KMS-11 (cell line): ENCODE measurements around the gene COPB2.

Source experiments
- H2AFZ ChIP-seq: fragments of 200-600 bp; sonication (generic); 2 replicates; pipeline ENCODE4 v1.6.1; 2016; ENCODE audit warnings: antibody characterized with exemption, mixed run types, low read depth
- H3K27ac ChIP-seq: fragments of 200-600 bp; sonication (generic); 2 replicates; pipeline ENCODE4 v1.6.1; 2016; ENCODE audit warnings: mild to moderate bottlenecking, mixed run types
- H3K27me3 ChIP-seq: fragments of 200-600 bp; sonication (generic); 2 replicates; pipeline ENCODE4 v1.6.1; 2017; ENCODE audit warnings: mild to moderate bottlenecking, low read depth, mixed run types, moderate library complexity; ENCODE audit not compliant: insufficient read depth
- H3K36me3 ChIP-seq: fragments of 200-600 bp; sonication (generic); 2 replicates; pipeline ENCODE4 v1.6.1; 2017; ENCODE audit warnings: mild to moderate bottlenecking, mixed run types; ENCODE audit not compliant: insufficient read depth
- H3K4me1 ChIP-seq: fragments of 200-600 bp; sonication (generic); 2 replicates; pipeline ENCODE4 v1.6.1; 2016; ENCODE audit warnings: mild to moderate bottlenecking, low read depth, mixed run types; ENCODE audit not compliant: poor library complexity, severe bottlenecking
- H3K4me2 ChIP-seq: fragments of 200-600 bp; sonication (generic); 2 replicates; pipeline ENCODE4 v1.7.0; 2016; ENCODE audit warnings: mild to moderate bottlenecking, mixed run types
- H3K4me3 ChIP-seq: fragments of 200-600 bp; sonication (generic); IDR thresholded peaks from 2 replicates; pipeline ENCODE4 v1.6.1; 2017; ENCODE audit warnings: low read depth, low read length, mixed read lengths; ENCODE audit not compliant: insufficient read depth
- H3K79me2 ChIP-seq: fragments of 200-600 bp; sonication (generic); 2 replicates; pipeline ENCODE4 v1.6.1; 2016; ENCODE audit warnings: low read depth, mixed run types; ENCODE audit not compliant: insufficient read depth
- H3K9ac ChIP-seq: fragments of 200-600 bp; sonication (generic); 2 replicates; pipeline ENCODE4 v1.6.1; 2016; ENCODE audit warnings: mild to moderate bottlenecking, mixed run types
- H4K20me1 ChIP-seq: fragments of 200-600 bp; sonication (generic); 2 replicates; pipeline ENCODE4 v1.6.1; 2016; ENCODE audit warnings: mild to moderate bottlenecking, mixed run types; ENCODE audit not compliant: insufficient read depth
- CTCF ChIP-seq: fragments of 200-600 bp; sonication (generic); conservative IDR thresholded peaks from 2 replicates; pipeline ENCODE4 v1.6.1; 2017; ENCODE audit warnings: low read depth, mild to moderate bottlenecking, antibody characterized with exemption, low read length, moderate library complexity, mixed read lengths

The COPB2 gene

GRCh38 chr3:139389552-139390368 is at the start of gene COPB2:
TSS of gene COPB2 (minus strand) at chr3:139389647. CDS start at chr3:139389550, 97 bp downstream.
- H3K36me3 ChIP-seq = no peaks in the 10 kb centered on the region; the same call in 1 of the 2 replicates
- H3K27ac ChIP-seq = peak within 1 kb of the TSS; percentile 89
- H3K4me2 ChIP-seq = peak within 1 kb of the TSS; percentile 84
- TF ChIP-seq CTCF = no peak
- no peaks in the 10 kb centered on the region for H4K20me1 ChIP-seq
- peak within 1 kb of the TSS; percentile 90 for H2AFZ ChIP-seq
- peaks cover 57% of the 10 kb centered on the region for H3K79me2 ChIP-seq
- H3K4me1 ChIP-seq = peaks cover 20% of the 10 kb centered on the region
- H3K27me3 ChIP-seq = no peaks in the 10 kb centered on the region
- H3K9ac ChIP-seq = peak within 1 kb of the TSS; percentile 93
- H3K4me3 ChIP-seq = peak within 1 kb of the TSS; percentile 91

- H3K27ac ChIP-seq = no peak overlapping the region
- TF ChIP-seq CTCF = no peak
- no peak overlapping the region for H2AFZ ChIP-seq
- no peaks in the 10 kb centered on the region for H3K27me3 ChIP-seq
- no peak overlapping the region for H3K9ac ChIP-seq
- H3K4me1 ChIP-seq = peaks cover 6% of the 10 kb centered on the region
- no peaks in the 10 kb centered on the region for H3K79me2 ChIP-seq
- no peaks in the 10 kb centered on the region for H4K20me1 ChIP-seq
- H3K36me3 ChIP-seq = no peaks in the 10 kb centered on the region
- no peak overlapping the region for H3K4me2 ChIP-seq
- no peak overlapping the region for H3K4me3 ChIP-seq
Measured at GRCh38 chr3:139434764-139435307, 45.4 kb upstream of the COPB2 start.

- Histone ChIP-seq H3K4me3 (no peak overlapping the region), H3K9ac (no peak overlapping the region), H3K79me2 (no peaks in the 10 kb centered on the region), H3K36me3 (no peaks in the 10 kb centered on the region), H3K27ac (no peak overlapping the region), H4K20me1 (no peaks in the 10 kb centered on the region), H2AFZ (no peak overlapping the region), H3K4me1 (peaks cover 6% of the 10 kb centered on the region), H3K4me2 (no peak overlapping the region), H3K27me3 (no peaks in the 10 kb centered on the region)
- no peak for TF ChIP-seq CTCF
Measured at GRCh38 chr3:139434228-139434627, 44.8 kb upstream of the COPB2 start.

GRCh38 chr3:139433089-139433488 is 43.6 kb upstream of the COPB2 start:
- no peaks in the 10 kb centered on the region for H3K36me3 ChIP-seq
- H3K4me1 ChIP-seq = peaks cover 11% of the 10 kb centered on the region
- no peak overlapping the region for H3K4me2 ChIP-seq
- H3K79me2 ChIP-seq = no peaks in the 10 kb centered on the region
- H2AFZ ChIP-seq = no peak overlapping the region
- H3K27me3 ChIP-seq = no peaks in the 10 kb centered on the region
- H3K9ac ChIP-seq = no peak overlapping the region
- no peak for TF ChIP-seq CTCF
- no peak overlapping the region for H3K27ac ChIP-seq
- H4K20me1 ChIP-seq = no peaks in the 10 kb centered on the region
- H3K4me3 ChIP-seq = no peak overlapping the region
